ENCODE data around the gene SMKR1.

SMKR1 gene

GRCh38 chr7:129561677-129562359, 59.5 kb downstream of the SMKR1 start:
- TF ChIP-seq REST (IDR thresholded peaks at IDR 0.05; ENCODE audit: insufficient replicate concordance, low read depth) = no peak
- no peak for TF ChIP-seq POLR2AphosphoS5 (IDR thresholded peaks at IDR 0.05; ENCODE audit: low read depth)
- TF ChIP-seq SPI1 (IDR thresholded peaks at IDR 0.05; ENCODE audit: borderline replicate concordance, low read depth) = peak; percentile 36; the same call in 1 of the 2 replicates
- TF ChIP-seq CTCF (IDR thresholded peaks at IDR 0.05; ENCODE audit: insufficient read depth, low read length) = no peak
- TF ChIP-seq GABPA (IDR thresholded peaks at IDR 0.05; ENCODE audit: low read depth) = no peak
- no peak overlapping the region for H3K4me3 ChIP-seq (replicated peaks; ENCODE audit: insufficient read depth, low read length)
- peak; percentile 51 to 74 for DNase-seq (ENCODE audit: low read depth in 1 of 2, low spot score in 1 of 2)
- no peaks in the 10 kb centered on the region for H3K27me3 ChIP-seq (ENCODE audit: insufficient read depth, poor library complexity, severe bottlenecking)
- no peak overlapping the region; the same call in 1 of the 2 replicates for H3K27ac ChIP-seq (replicated peaks)
